ENCODE results near the gene NXPE1. TPM values are rescaled to one million over a fixed set of nuclear protein-coding genes. Genes with fewer than 3 reads are reported as not detected.

NXPE1 gene
- total and polyA plus RNA-seq, 9 of the 15 experiments (the other 6 are each of a cell fraction or from before 2014, with no cell fraction given), result not detected

GRCh38 chr11:114587398-114587953 lies 27.8 kb upstream of the NXPE1 start:
- Histone ChIP-seq H4K20me1 (replicated peaks; ENCODE audit: control insufficient read depth, insufficient read depth, low read length) (no peaks in the 10 kb centered on the region), H3K9me1 (ENCODE audit: control insufficient read depth, insufficient read depth, low read length) (no peaks in the 10 kb centered on the region), H3K9me3 (replicated peaks; ENCODE audit: control insufficient read depth, insufficient read depth, low read depth, low read length) (no peaks in the 10 kb centered on the region), H3K9ac (ENCODE audit: insufficient read depth in 1 of 2, low read depth in 2 of 2, low read length in 2 of 2) (no peak overlapping the region), H2AFZ (ENCODE audit: low read depth, low read length) (no peak overlapping the region), H3K4me1 (replicated peaks in 1 of 2; ENCODE audit: control insufficient read depth in 2 of 2, insufficient read depth in 2 of 2, low read length in 2 of 2) (no peaks in the 10 kb centered on the region), H3K27ac (ENCODE audit: extremely low read depth, low read depth, low read length) (no peak overlapping the region), H3K79me2 (ENCODE audit: control insufficient read depth, insufficient read depth, low read length) (no peaks in the 10 kb centered on the region), H3K36me3 (ENCODE audit: control insufficient read depth, insufficient read depth, low read length) (no peaks in the 10 kb centered on the region), H3K27me3 (ENCODE audit: control insufficient read depth in 2 of 2, insufficient read depth in 2 of 2, low read length in 2 of 2) (no peaks in the 10 kb centered on the region), H3K4me2 (ENCODE audit: insufficient read depth, low read length) (no peak overlapping the region), H3K4me3 (no peak overlapping the region)
- no TSS peak for BruUV-seq (replicated peaks)
- TF ChIP-seq CBX3 (IDR thresholded peaks at IDR 0.05; ENCODE audit: borderline replicate concordance in 1 of 2, low read length in 2 of 2), result peak in 1 of 2 experiments; percentile 54; a peak in 1 of 3 replicates
- TF ChIP-seq CBX5 (IDR thresholded peaks at IDR 0.05; ENCODE audit: borderline replicate concordance, low read depth), result peak; percentile 80
- no peak for TF ChIP-seq ZHX1 (conservative IDR thresholded peaks at IDR 0.05; ENCODE audit: low read length)
- no peak for TF ChIP-seq ATF6 (CRISPR knock-in tag; IDR thresholded peaks at IDR 0.05)
- peak; percentile 62; the same call in 1 of the 2 replicates for TF ChIP-seq CBX1 (IDR thresholded peaks at IDR 0.05; ENCODE audit: low read depth)
- intact Hi-C loops (cut with micrococcal nuclease) (loop anchor here (1.0 to 10.0 kb wide), 2 partner anchors 243 to 307 kb away; no protein-coding TSS in a partner anchor), in situ Hi-C loops (cut with MboI) (no loop called here)
- WGBS (ENCODE audit: insufficient coverage, low coverage, missing lambda C conversion rate), result 0% methylated on average over 3 of the region's 3 CpGs
- no peak for FAIRE-seq
- ChIA-PET CTCF (ENCODE audit: low intra/inter-chr PET ratio) (interaction anchor here (0.6 kb wide), 1 partner anchor 790 kb away, joined by 3 read pairs; no protein-coding TSS in a partner anchor), POLR2A (no interaction called here)
- ATAC-seq, result no peak
- DNase-seq (ENCODE audit: extremely low read depth in 1 of 4, low spot score in 3 of 4), result no peak

Measured in K562 (cell line).